ENCODE data around the gene HECTD2.
"Not testable (repeated sequence)": the region's sequence is repeated elsewhere in the genome, so short reads cannot be mapped to it uniquely, and the experiment has no call there.

The HECTD2 gene

GRCh38 chr10:91409869-91410637, at the start of gene HECTD2:
TSS of gene HECTD2 (plus strand) at chr10:91410344. CDS start at chr10:91410439, 95 bp downstream.
- H3K27me3 ChIP-seq (ENCODE audit: control insufficient read depth, insufficient read depth, low read length): no peaks in the 10 kb centered on the region
- H3K9ac ChIP-seq (ENCODE audit: low read length): peak within 1 kb of the TSS; percentile 100
- H3K4me3 ChIP-seq (ENCODE audit: low read length): peak within 1 kb of the TSS; percentile 91
- H3K9me3 ChIP-seq (ENCODE audit: control insufficient read depth, low read length): no peaks in the 10 kb centered on the region
- no peaks in the 10 kb centered on the region for H3K4me1 ChIP-seq (ENCODE audit: control insufficient read depth, insufficient read depth, low read length)
- H3K36me3 ChIP-seq (ENCODE audit: control insufficient read depth, insufficient read depth, low read length): no peaks in the 10 kb centered on the region

- Histone ChIP-seq H3K27me3 (ENCODE audit: control insufficient read depth, insufficient read depth, low read length) (peaks cover 8% of the 10 kb centered on the region), H3K36me3 (ENCODE audit: control insufficient read depth, insufficient read depth, low read length) (no peaks in the 10 kb centered on the region), H3K9me3 (ENCODE audit: control insufficient read depth, low read length) (no peaks in the 10 kb centered on the region), H3K4me3 (ENCODE audit: low read length) (no peak overlapping the region), H3K4me1 (ENCODE audit: control insufficient read depth, insufficient read depth, low read length) (no peaks in the 10 kb centered on the region), H3K9ac (ENCODE audit: low read length) (no peak overlapping the region)
These were observed 49.7 kb upstream of the HECTD2 start for GRCh38 chr10:91360461-91360860.

GRCh38 chr10:91365519-91365918, 44.6 kb upstream of the HECTD2 start:
- not testable (repeated sequence) for H3K9ac ChIP-seq (ENCODE audit: low read length); H3K4me3 ChIP-seq (ENCODE audit: low read length); H3K36me3 ChIP-seq (ENCODE audit: control insufficient read depth, insufficient read depth, low read length); H3K27me3 ChIP-seq (ENCODE audit: control insufficient read depth, insufficient read depth, low read length); H3K4me1 ChIP-seq (ENCODE audit: control insufficient read depth, insufficient read depth, low read length); H3K9me3 ChIP-seq (ENCODE audit: control insufficient read depth, low read length)

GRCh38 chr10:91366704-91367103, 43.4 kb upstream of the HECTD2 start:
- no peaks in the 10 kb centered on the region for H3K9me3 ChIP-seq (ENCODE audit: control insufficient read depth, low read length)
- no peak overlapping the region for H3K9ac ChIP-seq (ENCODE audit: low read length)
- H3K27me3 ChIP-seq (ENCODE audit: control insufficient read depth, insufficient read depth, low read length): no peaks in the 10 kb centered on the region

GRCh38 chr10:91367127-91367531, 43.0 kb upstream of the HECTD2 start:
- Histone ChIP-seq H3K27me3 (ENCODE audit: control insufficient read depth, insufficient read depth, low read length) (no peaks in the 10 kb centered on the region), H3K9ac (ENCODE audit: low read length) (no peak overlapping the region), H3K4me3 (ENCODE audit: low read length) (no peak overlapping the region), H3K36me3 (ENCODE audit: control insufficient read depth, insufficient read depth, low read length) (no peaks in the 10 kb centered on the region), H3K4me1 (ENCODE audit: control insufficient read depth, insufficient read depth, low read length) (no peaks in the 10 kb centered on the region), H3K9me3 (ENCODE audit: control insufficient read depth, low read length) (no peaks in the 10 kb centered on the region)

More at GRCh38 chr10:91366704-91367103, 43.4 kb upstream of the HECTD2 start:
- no peak overlapping the region for H3K4me3 ChIP-seq (ENCODE audit: low read length)
- no peaks in the 10 kb centered on the region for H3K36me3 ChIP-seq (ENCODE audit: control insufficient read depth, insufficient read depth, low read length)
- H3K4me1 ChIP-seq (ENCODE audit: control insufficient read depth, insufficient read depth, low read length): no peaks in the 10 kb centered on the region

GRCh38 chr10:91367558-91367957, 42.6 kb upstream of the HECTD2 start:
- Histone ChIP-seq H3K9me3 (ENCODE audit: control insufficient read depth, low read length) (no peaks in the 10 kb centered on the region), H3K4me3 (ENCODE audit: low read length) (no peak overlapping the region), H3K9ac (ENCODE audit: low read length) (no peak overlapping the region), H3K4me1 (ENCODE audit: control insufficient read depth, insufficient read depth, low read length) (no peaks in the 10 kb centered on the region), H3K27me3 (ENCODE audit: control insufficient read depth, insufficient read depth, low read length) (no peaks in the 10 kb centered on the region), H3K36me3 (ENCODE audit: control insufficient read depth, insufficient read depth, low read length) (no peaks in the 10 kb centered on the region)

- not testable (repeated sequence) for H3K9ac ChIP-seq (ENCODE audit: low read length); H3K4me3 ChIP-seq (ENCODE audit: low read length); H3K36me3 ChIP-seq (ENCODE audit: control insufficient read depth, insufficient read depth, low read length); H3K27me3 ChIP-seq (ENCODE audit: control insufficient read depth, insufficient read depth, low read length); H3K4me1 ChIP-seq (ENCODE audit: control insufficient read depth, insufficient read depth, low read length); H3K9me3 ChIP-seq (ENCODE audit: control insufficient read depth, low read length)
These were observed 40.1 kb upstream of the HECTD2 start for GRCh38 chr10:91369978-91370589.

GRCh38 chr10:91374052-91374451, 36.1 kb upstream of the HECTD2 start:
- Histone ChIP-seq H3K36me3 (ENCODE audit: control insufficient read depth, insufficient read depth, low read length) (no peaks in the 10 kb centered on the region), H3K4me3 (ENCODE audit: low read length) (no peak overlapping the region), H3K27me3 (ENCODE audit: control insufficient read depth, insufficient read depth, low read length) (no peaks in the 10 kb centered on the region), H3K9me3 (ENCODE audit: control insufficient read depth, low read length) (no peaks in the 10 kb centered on the region), H3K9ac (ENCODE audit: low read length) (no peak overlapping the region), H3K4me1 (ENCODE audit: control insufficient read depth, insufficient read depth, low read length) (no peaks in the 10 kb centered on the region)

- Histone ChIP-seq H3K9me3 (ENCODE audit: control insufficient read depth, low read length) (no peaks in the 10 kb centered on the region), H3K9ac (ENCODE audit: low read length) (no peak overlapping the region), H3K36me3 (ENCODE audit: control insufficient read depth, insufficient read depth, low read length) (no peaks in the 10 kb centered on the region), H3K27me3 (ENCODE audit: control insufficient read depth, insufficient read depth, low read length) (no peaks in the 10 kb centered on the region), H3K4me1 (ENCODE audit: control insufficient read depth, insufficient read depth, low read length) (no peaks in the 10 kb centered on the region), H3K4me3 (ENCODE audit: low read length) (no peak overlapping the region)
These were observed 32.1 kb upstream of the HECTD2 start for GRCh38 chr10:91378061-91378460.

GRCh38 chr10:91380873-91381256, 29.3 kb upstream of the HECTD2 start:
- Histone ChIP-seq H3K4me3 (ENCODE audit: low read length) (no peak overlapping the region), H3K27me3 (ENCODE audit: control insufficient read depth, insufficient read depth, low read length) (no peaks in the 10 kb centered on the region), H3K36me3 (ENCODE audit: control insufficient read depth, insufficient read depth, low read length) (no peaks in the 10 kb centered on the region), H3K9ac (ENCODE audit: low read length) (no peak overlapping the region), H3K9me3 (ENCODE audit: control insufficient read depth, low read length) (no peaks in the 10 kb centered on the region), H3K4me1 (ENCODE audit: control insufficient read depth, insufficient read depth, low read length) (no peaks in the 10 kb centered on the region)

- H3K9ac ChIP-seq (ENCODE audit: low read length): no peak overlapping the region
- no peaks in the 10 kb centered on the region for H3K4me1 ChIP-seq (ENCODE audit: control insufficient read depth, insufficient read depth, low read length)
- no peaks in the 10 kb centered on the region for H3K9me3 ChIP-seq (ENCODE audit: control insufficient read depth, low read length)
- no peaks in the 10 kb centered on the region for H3K27me3 ChIP-seq (ENCODE audit: control insufficient read depth, insufficient read depth, low read length)
- no peaks in the 10 kb centered on the region for H3K36me3 ChIP-seq (ENCODE audit: control insufficient read depth, insufficient read depth, low read length)
- H3K4me3 ChIP-seq (ENCODE audit: low read length): no peak overlapping the region
These were observed 28.8 kb upstream of the HECTD2 start for GRCh38 chr10:91381257-91381891.

- Histone ChIP-seq H3K9me3 (ENCODE audit: control insufficient read depth, low read length) (no peaks in the 10 kb centered on the region), H3K4me1 (ENCODE audit: control insufficient read depth, insufficient read depth, low read length) (no peaks in the 10 kb centered on the region), H3K9ac (ENCODE audit: low read length) (no peak overlapping the region), H3K27me3 (ENCODE audit: control insufficient read depth, insufficient read depth, low read length) (no peaks in the 10 kb centered on the region), H3K36me3 (ENCODE audit: control insufficient read depth, insufficient read depth, low read length) (no peaks in the 10 kb centered on the region), H3K4me3 (ENCODE audit: low read length) (no peak overlapping the region)
These were observed 24.6 kb upstream of the HECTD2 start for GRCh38 chr10:91385306-91386085.
